Myocyte (in vitro differentiated cells): ENCODE results near the gene KRTAP10-6. TPM values are rescaled to one million over a fixed set of nuclear protein-coding genes. Genes with fewer than 3 reads are reported as not detected.
"Not testable (repeated sequence)": the region's sequence is repeated elsewhere in the genome, so short reads cannot be mapped to it uniquely, and the experiment has no call there.

ENCODE experiments used
- DNase-seq: peaks from one replicate; pipeline ENCODE4 v3.0.0-alpha.2; 2012; ENCODE audit warnings: low read depth
- total RNA-seq: library from RNA; depleted of rRNA; stranded (reverse); fragments of >200 nt; gene quantifications from 2 replicates; pipeline ENCODE4 v1.2.3, GENCODE V29; 2014

The KRTAP10-6 gene
- total RNA-seq, 1 donor from 2014 or later: not detected

GRCh38 chr21:44558695-44559094 lies 33.6 kb downstream of the KRTAP10-6 start, which contains the start of gene KRTAP10-3:
Gene KRTAP10-3 (minus strand): TSS chr21:44558795. CDS start chr21:44558715, 80 bp downstream.
- no peak for DNase-seq

GRCh38 chr21:44558329-44558675 lies 34.0 kb downstream of the KRTAP10-6 start:
- DNase-seq: not testable (repeated sequence)

- peak; percentile 6 for DNase-seq
Observed at GRCh38 chr21:44557491-44558328, 34.6 kb downstream of the KRTAP10-6 start.

- DNase-seq: peak; percentile 9
Observed at GRCh38 chr21:44556879-44557278, 35.4 kb downstream of the KRTAP10-6 start.

- no peak for DNase-seq
Observed at GRCh38 chr21:44555200-44555875, 37.0 kb downstream of the KRTAP10-6 start.

- no peak for DNase-seq
Observed at GRCh38 chr21:44552681-44553080, 39.6 kb downstream of the KRTAP10-6 start.

GRCh38 chr21:44552136-44552535 lies 40.2 kb downstream of the KRTAP10-6 start:
- DNase-seq: no peak

GRCh38 chr21:44551340-44551961 lies 40.9 kb downstream of the KRTAP10-6 start, which contains the start of gene KRTAP10-2:
Gene KRTAP10-2 (minus strand): TSS chr21:44551505. CDS start chr21:44551458, 47 bp downstream.
- no peak for DNase-seq

GRCh38 chr21:44550807-44551206 lies 41.5 kb downstream of the KRTAP10-6 start:
- no peak for DNase-seq

GRCh38 chr21:44550285-44550684 lies 42.0 kb downstream of the KRTAP10-6 start:
- DNase-seq: not testable (repeated sequence)

- peak; percentile 2 for DNase-seq
Observed at GRCh38 chr21:44549525-44550211, 42.6 kb downstream of the KRTAP10-6 start.

GRCh38 chr21:44548922-44549321 lies 43.4 kb downstream of the KRTAP10-6 start:
- DNase-seq: no peak

GRCh38 chr21:44548381-44548780 lies 43.9 kb downstream of the KRTAP10-6 start:
- DNase-seq: no peak

- no peak for DNase-seq
Observed at GRCh38 chr21:44547656-44548331, 44.5 kb downstream of the KRTAP10-6 start.

- no peak for DNase-seq
Observed at GRCh38 chr21:44544566-44544965, 47.7 kb downstream of the KRTAP10-6 start.

GRCh38 chr21:44542716-44543115 lies 49.6 kb downstream of the KRTAP10-6 start:
- DNase-seq: no peak
